HT1080 (cell line): ENCODE measurements around the gene FBF1. TPM values are rescaled to one million over a fixed set of nuclear protein-coding genes. Genes with fewer than 3 reads are reported as not detected.
"Not testable (repeated sequence)": the region's sequence is repeated elsewhere in the genome, so short reads cannot be mapped to it uniquely, and the experiment has no call there.

Source experiments
- DNase-seq: peaks from one replicate; pipeline ENCODE4 v3.0.0-alpha.2; 2015; ENCODE audit warnings: low read depth
- polyA plus RNA-seq, 2 experiments: library from polyadenylated mRNA; depleted of rRNA; stranded (reverse); fragments of >200 nt; gene quantifications; 2 replicates each; pipeline ENCODE4 v1.2.3, GENCODE V29; 2015
- total RNA-seq: library from RNA; depleted of rRNA; stranded (reverse); fragments of >200 nt; shearing (Covaris generic); gene quantifications from 2 replicates; pipeline ENCODE4 v1.2.3, GENCODE V29; 2014; rRNA removed

The FBF1 gene, protein sequence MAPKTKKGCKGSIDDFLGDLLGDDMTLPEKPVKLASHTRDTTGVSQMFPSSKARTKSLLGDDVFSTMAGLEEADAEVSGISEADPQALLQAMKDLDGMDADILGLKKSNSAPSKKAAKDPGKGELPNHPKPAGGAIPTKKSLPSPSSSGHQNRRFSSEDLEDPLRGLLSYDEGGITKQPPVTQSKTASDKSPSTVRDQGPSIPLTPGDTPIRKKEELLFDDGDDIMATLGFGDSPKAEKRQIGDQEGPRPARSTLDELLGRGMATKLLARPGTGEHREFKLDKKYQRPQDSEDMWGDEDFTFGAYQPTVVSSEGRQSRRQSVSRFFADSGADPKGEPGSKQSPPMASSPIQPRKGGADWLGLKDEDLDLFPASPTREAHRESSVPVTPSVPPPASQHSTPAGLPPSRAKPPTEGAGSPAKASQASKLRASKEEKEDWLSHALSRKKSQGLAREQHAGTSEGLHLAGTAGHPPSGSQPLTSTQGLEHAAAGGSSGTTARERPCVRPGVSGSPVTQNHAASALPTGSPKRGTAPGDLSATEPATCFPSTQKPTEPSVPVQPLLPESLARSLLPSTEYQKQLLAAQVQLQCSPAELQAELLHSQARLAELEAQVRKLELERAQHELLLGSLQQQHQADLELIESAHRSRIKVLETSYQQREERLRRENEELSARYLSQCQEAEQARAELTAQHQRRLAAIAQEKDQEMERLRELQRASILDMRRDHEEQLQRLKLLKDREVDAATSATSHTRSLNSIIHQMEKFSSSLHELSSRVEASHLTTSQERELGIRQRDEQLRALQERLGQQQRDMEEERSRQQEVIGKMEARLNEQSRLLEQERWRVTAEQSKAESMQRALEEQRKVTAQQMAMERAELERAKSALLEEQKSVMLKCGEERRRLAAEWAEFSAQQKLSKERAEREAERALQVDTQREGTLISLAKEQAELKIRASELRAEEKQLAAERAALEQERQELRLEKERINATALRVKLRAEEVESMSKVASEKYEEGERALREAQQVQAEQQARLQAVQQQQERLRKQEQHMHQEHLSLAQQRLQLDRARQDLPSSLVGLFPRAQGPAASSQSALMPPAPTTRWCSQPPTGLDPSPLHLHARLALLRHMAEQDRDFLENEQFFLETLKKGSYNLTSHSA
- total RNA-seq, result 9.5 and 10.8 TPM in 2 replicates
- polyA plus RNA-seq (2015; cell fraction: cytosol; rRNA removed), result 6.2 and 8.8 TPM in 2 replicates
- 43.0 TPM in 2 replicates for polyA plus RNA-seq (2015; cell fraction: nucleus; rRNA removed)

- DNase-seq, result peak; percentile 97
Measured at GRCh38 chr17:75940727-75941441, at the start of gene FBF1. Gene FBF1, minus strand, starts transcription at chr17:75941042. Its CDS starts 2,893 bp downstream, at chr17:75938149.

GRCh38 chr17:75987041-75987440, 46.2 kb upstream of the FBF1 start:
- DNase-seq, result no peak

DNA sequence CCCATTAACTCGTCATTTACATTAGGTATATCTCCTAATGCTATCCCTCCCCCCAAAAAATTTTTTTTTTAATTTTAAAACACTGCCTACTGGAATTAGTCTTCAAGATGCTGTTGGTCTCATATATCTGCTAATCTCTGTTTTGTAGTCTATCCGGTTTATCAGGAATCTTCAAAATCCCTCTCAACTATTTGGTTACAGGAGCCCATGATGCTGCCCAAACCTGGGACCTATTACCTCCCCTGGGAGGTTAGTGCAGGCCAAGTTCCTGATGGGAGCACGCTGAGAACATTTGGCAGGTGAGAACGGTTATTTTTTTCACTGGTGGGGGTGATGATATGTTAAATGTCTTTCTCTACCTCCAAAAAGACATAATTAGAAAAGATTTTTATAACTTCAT, 45.1 kb upstream of the FBF1 start:
- no peak for DNase-seq

GRCh38 chr17:75983501-75984181, 42.8 kb upstream of the FBF1 start:
- peak; percentile 28 for DNase-seq

DNA sequence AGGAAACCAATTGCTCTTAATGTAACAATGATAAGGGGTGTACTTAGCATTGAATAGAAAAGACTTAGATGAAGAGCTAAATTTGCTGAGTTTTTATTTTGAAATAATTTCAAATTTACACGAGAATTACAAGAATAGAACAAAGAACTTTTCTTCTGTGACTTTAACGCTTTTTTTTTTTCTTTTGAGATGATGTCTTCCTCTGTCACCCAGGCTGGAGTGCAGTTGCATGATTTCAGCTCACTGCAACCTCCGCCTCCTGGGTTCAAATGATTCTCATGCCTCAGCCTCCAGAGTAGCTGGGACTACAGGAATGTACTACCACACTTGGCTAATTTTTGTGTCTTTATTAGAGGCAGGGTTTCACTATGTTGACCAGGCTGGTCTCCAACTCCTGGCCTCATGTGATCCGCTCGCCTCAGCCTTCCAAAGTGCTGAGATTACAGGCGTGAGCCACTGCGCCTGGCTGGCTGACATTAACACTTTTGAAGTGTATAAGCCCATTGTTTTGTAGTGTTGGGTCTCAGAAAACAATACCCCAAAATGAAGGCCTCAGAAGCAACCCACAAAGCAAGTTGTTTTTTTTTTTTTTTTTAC, 40.3 kb upstream of the FBF1 start:
- no peak for DNase-seq

- no peak for DNase-seq
Measured at GRCh38 chr17:75980188-75981018, 39.6 kb upstream of the FBF1 start.

GRCh38 chr17:75979705-75980187, 38.9 kb upstream of the FBF1 start:
- no peak for DNase-seq

DNA sequence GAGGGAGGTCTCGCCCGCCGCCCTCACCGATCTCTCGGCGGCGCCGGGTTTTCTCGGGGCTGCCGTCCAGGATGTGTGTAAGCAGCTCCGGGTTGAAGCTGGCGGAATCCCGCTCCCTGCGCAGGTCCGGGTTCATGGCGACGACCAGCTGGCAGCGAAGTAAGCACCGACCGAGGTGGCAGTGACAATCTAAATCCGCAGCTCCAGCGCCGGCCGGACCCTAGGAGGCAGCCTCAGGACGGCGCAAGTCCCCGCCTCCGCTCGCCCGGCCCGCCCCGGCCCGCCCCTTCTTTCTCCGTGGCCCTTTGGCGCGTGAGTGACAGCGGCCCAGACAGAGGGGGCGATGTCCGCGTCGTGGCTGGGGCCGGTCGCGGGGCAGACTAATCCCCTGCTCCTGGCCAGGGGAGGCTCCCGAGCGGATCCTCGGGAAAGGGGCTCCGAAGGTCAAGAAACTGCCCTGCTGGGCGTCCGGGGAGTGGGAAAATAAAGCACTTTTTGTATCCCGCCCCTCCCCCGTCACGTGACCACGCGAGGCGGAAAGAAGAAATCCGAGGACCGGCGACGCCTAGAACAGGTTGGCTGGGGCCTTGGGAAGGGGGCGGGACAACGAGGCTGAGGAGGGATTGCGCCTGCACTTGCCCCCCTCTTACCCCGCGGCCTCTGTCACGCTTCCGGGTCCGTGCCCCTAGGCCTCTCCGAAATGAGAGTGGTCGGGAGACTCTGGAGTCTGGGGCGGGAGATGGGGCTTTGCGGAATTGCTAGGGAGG, 38.3 kb upstream of the FBF1 start, which contains the start of the genes ACOX1 and TEN1:
TSS of gene ACOX1 (minus strand) at position 229 of the 767 bp plus-strand sequence. CDS start at position 136, 93 bp downstream.
TSS of gene TEN1 (plus strand) at position 303 of the 767 bp plus-strand sequence. CDS start 6,953 bp downstream, outside the sequence.
- DNase-seq, result peak; percentile 97

GRCh38 chr17:75976175-75976848, 35.5 kb upstream of the FBF1 start:
- no peak for DNase-seq

DNA sequence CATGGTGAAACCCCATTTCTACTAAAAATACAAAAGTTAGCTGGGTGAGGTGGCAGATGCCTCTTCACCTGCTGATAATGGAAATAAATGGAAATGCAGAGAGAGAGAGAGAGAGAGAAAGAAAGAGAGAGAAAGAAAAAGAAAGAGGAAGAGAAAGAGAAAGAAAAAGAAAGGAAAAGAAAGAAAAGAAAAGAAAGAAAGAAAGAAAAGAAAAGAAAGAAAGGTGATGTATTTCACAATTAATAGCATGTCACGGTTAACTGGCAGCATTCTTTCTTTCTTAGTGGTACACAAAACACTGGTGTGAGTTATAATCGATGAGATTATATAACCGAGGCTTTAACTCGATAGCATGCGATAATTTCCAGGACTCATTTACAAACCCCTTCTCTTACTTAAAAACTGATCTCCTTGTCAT, 34.9 kb upstream of the FBF1 start:
- no peak for DNase-seq

GRCh38 chr17:75975187-75975586, 34.3 kb upstream of the FBF1 start:
- not testable (repeated sequence) for DNase-seq

- no peak for DNase-seq
Measured at GRCh38 chr17:75970626-75971025, 29.8 kb upstream of the FBF1 start.

GRCh38 chr17:75970011-75970523, 29.2 kb upstream of the FBF1 start:
- DNase-seq, result peak; percentile 27

- DNase-seq, result not testable (repeated sequence)
Measured at GRCh38 chr17:75969044-75969443, 28.2 kb upstream of the FBF1 start.

DNA sequence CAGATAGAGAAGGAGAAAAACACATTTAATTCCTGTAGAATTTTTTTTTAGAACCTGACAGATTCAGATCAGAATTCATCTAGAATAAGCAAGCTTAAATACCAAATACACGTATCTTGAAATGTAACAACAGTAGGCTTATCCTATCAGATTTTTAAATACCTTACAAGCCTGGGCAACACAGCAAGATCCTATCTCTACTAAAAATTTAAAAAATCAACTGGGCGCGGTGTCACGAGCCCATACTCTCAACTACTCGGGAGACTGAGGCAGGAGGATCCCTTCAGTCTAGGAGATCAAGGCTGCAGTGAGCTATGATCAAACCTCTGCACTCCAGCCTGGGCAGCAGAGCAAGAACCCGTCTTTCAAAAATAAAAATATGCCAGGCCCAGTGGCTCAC, 24.6 kb upstream of the FBF1 start:
- no peak for DNase-seq

GRCh38 chr17:75959839-75960511, 19.1 kb upstream of the FBF1 start:
- DNase-seq, result no peak
